IMR-90 (cell line): Measurements from ENCODE around the gene SLC30A1. TPM values are rescaled to one million over a fixed set of nuclear protein-coding genes. Genes with fewer than 3 reads are reported as not detected.

ENCODE experiments used
- ATAC-seq: fragments of 200-7000 bp; cut with Tn5 transposase; 2 replicates; pipeline ENCODE4 v1.9.1; 2020; ENCODE audit warnings: low read depth, mild to moderate bottlenecking, moderate library complexity
- BruUV-seq: library from RNA; stranded (reverse); fragments of 400-500 nt; replicated peaks from 2 replicates; lab custom pipeline; 2021; lab: Mats Ljungman, UMichigan
- CTCF ChIA-PET: fragments of 300-600 bp; formaldehyde crosslinking; extraction: SDS; loops from one replicate; lab custom pipeline; 2021; ENCODE audit warnings: antibody characterized with exemption; lab: Yijun Ruan, JAX
- POLR2A ChIA-PET: fragments of 300-600 bp; sonication (Branson Sonifier 250); formaldehyde crosslinking; loops from one replicate; lab custom pipeline; 2022; ENCODE audit warnings: antibody characterized with exemption; ENCODE audit not compliant: unreplicated experiment; lab: Charles Lee
- DNase-seq: peaks from one replicate; pipeline ENCODE4 v3.0.0; 2013
- H2AFZ ChIP-seq: replicated peaks from 2 replicates; pipeline ENCODE3; 2013; ENCODE audit warnings: low read length, mild to moderate bottlenecking; ENCODE audit not compliant: poor library complexity
- H2AK5ac ChIP-seq: 2 replicates; pipeline ENCODE4 v1.6.1; 2013; ENCODE audit warnings: low read depth, low read length, inconsistent platforms
- H2AK9ac ChIP-seq: replicated peaks from 2 replicates; pipeline ENCODE3; 2013; ENCODE audit warnings: mild to moderate bottlenecking, low read depth, low read length, moderate library complexity; ENCODE audit not compliant: poor library complexity
- H2BK120ac ChIP-seq: 2 replicates; pipeline ENCODE4 v1.6.1; 2013; ENCODE audit warnings: low read depth, low read length, inconsistent platforms
- H2BK15ac ChIP-seq: 3 replicates; pipeline ENCODE4 v1.6.1; 2013; ENCODE audit warnings: low read depth, low read length, inconsistent platforms
- H2BK20ac ChIP-seq: 2 replicates; pipeline ENCODE4 v1.6.1; 2013; ENCODE audit warnings: low read depth, mild to moderate bottlenecking, inconsistent platforms, low read length, moderate library complexity
- H2BK5ac ChIP-seq: 2 replicates; pipeline ENCODE4 v1.6.1; 2013; ENCODE audit warnings: mild to moderate bottlenecking, low read depth, low read length, inconsistent platforms; ENCODE audit not compliant: poor library complexity, severe bottlenecking
- H3K14ac ChIP-seq: replicated peaks from 2 replicates; pipeline ENCODE4 v1.6.1; 2013; ENCODE audit warnings: low read depth, low read length, inconsistent platforms
- H3K18ac ChIP-seq: 2 replicates; pipeline ENCODE4 v1.6.1; 2013; ENCODE audit warnings: low read depth, low read length, control low read depth
- H3K23ac ChIP-seq: 2 replicates; pipeline ENCODE4 v1.6.1; 2013; ENCODE audit warnings: low read depth, low read length, inconsistent platforms
- H3K27ac ChIP-seq: 2 replicates; pipeline ENCODE4 v1.5.1; 2013; ENCODE audit warnings: mild to moderate bottlenecking, control low read depth, low read length; ENCODE audit not compliant: insufficient read depth
- H3K27me3 ChIP-seq: 2 replicates; pipeline ENCODE4 v1.6.1; 2013; ENCODE audit warnings: low read length; ENCODE audit not compliant: control insufficient read depth, insufficient read depth
- H3K36me3 ChIP-seq: 2 replicates; pipeline ENCODE4 v1.6.1; 2013; ENCODE audit warnings: low read length, mixed read lengths; ENCODE audit not compliant: control insufficient read depth, insufficient read depth
- H3K4ac ChIP-seq: 2 replicates; pipeline ENCODE4 v1.6.1; 2013; ENCODE audit warnings: low read depth, low read length, inconsistent platforms
- H3K4me1 ChIP-seq: 2 replicates; pipeline ENCODE4 v1.6.1; 2013; ENCODE audit warnings: low read length, mixed read lengths; ENCODE audit not compliant: control insufficient read depth, insufficient read depth
- H3K4me2 ChIP-seq: 2 replicates; pipeline ENCODE4 v1.6.1; 2013; ENCODE audit warnings: low read depth, mild to moderate bottlenecking, control low read depth, low read length, moderate library complexity
- H3K4me3 ChIP-seq: 2 replicates; pipeline ENCODE4 v1.5.1; 2013; ENCODE audit warnings: low read depth, mild to moderate bottlenecking, control low read depth, low read length, moderate library complexity; ENCODE audit not compliant: insufficient read depth
- H3K56ac ChIP-seq: 2 replicates; pipeline ENCODE4 v1.6.1; 2013; ENCODE audit warnings: low read length, inconsistent platforms; ENCODE audit not compliant: insufficient read depth; ENCODE audit errors: extremely low read depth
- H3K79me1 ChIP-seq, 2 experiments: 2 replicates each; pipeline ENCODE4 v1.6.1; 2013; ENCODE audit warnings: low read length in 2 of 2, inconsistent platforms in 1 of 2, low read depth in 1 of 2
- H3K9ac ChIP-seq: 2 replicates; pipeline ENCODE4 v1.6.1; 2013; ENCODE audit warnings: low read depth, low read length, control low read depth
- H3K9me1 ChIP-seq: 2 replicates; pipeline ENCODE4 v1.6.1; 2013; ENCODE audit warnings: low read length, inconsistent platforms; ENCODE audit not compliant: insufficient read depth
- H3K9me3 ChIP-seq: 2 replicates; pipeline ENCODE4 v1.6.1; 2013; ENCODE audit warnings: low read length; ENCODE audit not compliant: control insufficient read depth, insufficient read depth
- H4K20me1 ChIP-seq: 2 replicates; pipeline ENCODE4 v1.6.1; 2013; ENCODE audit warnings: low read length, inconsistent platforms; ENCODE audit not compliant: insufficient read depth
- H4K5ac ChIP-seq: 2 replicates; pipeline ENCODE4 v1.6.1; 2013; ENCODE audit warnings: mild to moderate bottlenecking, low read depth, low read length, control low read depth
- H4K8ac ChIP-seq, 2 experiments: 2 replicates each; pipeline ENCODE4 v1.6.1; 2013; ENCODE audit warnings: low read depth in 2 of 2, low read length in 2 of 2, control low read depth in 1 of 2, inconsistent platforms in 1 of 2
- H4K91ac ChIP-seq: 2 replicates; pipeline ENCODE4 v1.6.1; 2013; ENCODE audit warnings: low read depth, low read length, inconsistent platforms; ENCODE audit not compliant: insufficient read depth
- BHLHE40 ChIP-seq: fragments of 150-350 bp; IDR thresholded peaks from 2 replicates; pipeline ENCODE4 v1.6.1; 2016; ENCODE audit warnings: mild to moderate bottlenecking, low read depth, low read length
- CHD1 ChIP-seq: IDR thresholded peaks from 2 replicates; pipeline ENCODE4 v1.6.1; 2012; ENCODE audit warnings: low read depth, low read length, improper control_type of control experiment
- CTCF ChIP-seq: conservative IDR thresholded peaks from 2 replicates; pipeline ENCODE4 v1.5.1; 2012; ENCODE audit warnings: mild to moderate bottlenecking, low read depth, low read length, improper control_type of control experiment
- ELK1 ChIP-seq: fragments of 150-350 bp; IDR thresholded peaks from 2 replicates; pipeline ENCODE4 v1.6.1; 2016; ENCODE audit warnings: low read depth, mild to moderate bottlenecking, low read length, moderate library complexity, borderline replicate concordance
- FOS ChIP-seq: fragments of 150-350 bp; IDR thresholded peaks from 2 replicates; pipeline ENCODE4 v1.6.1; 2016; ENCODE audit warnings: low read depth, low read length
- MAFK ChIP-seq: IDR thresholded peaks from 2 replicates; pipeline ENCODE4 v1.6.1; 2012; ENCODE audit warnings: low read depth, low read length, improper control_type of control experiment
- MAZ ChIP-seq: IDR thresholded peaks from 2 replicates; pipeline ENCODE4 v1.6.1; 2012; ENCODE audit warnings: low read depth, mild to moderate bottlenecking, low read length, improper control_type of control experiment, moderate library complexity, borderline replicate concordance
- NFE2L2 ChIP-seq: fragments of 150-350 bp; IDR thresholded peaks from 2 replicates; pipeline ENCODE4 v1.6.1; 2016; ENCODE audit warnings: low read depth, mild to moderate bottlenecking, low read length
- POLR2A ChIP-seq: IDR thresholded peaks from 2 replicates; pipeline ENCODE4 v1.6.1; 2012; ENCODE audit warnings: mild to moderate bottlenecking, low read depth, low read length
- RCOR1 ChIP-seq: IDR thresholded peaks from 2 replicates; pipeline ENCODE4 v1.6.1; 2012; ENCODE audit warnings: mild to moderate bottlenecking, low read length, improper control_type of control experiment; ENCODE audit not compliant: insufficient replicate concordance
- RFX5 ChIP-seq: IDR thresholded peaks from 2 replicates; pipeline ENCODE4 v1.8.0; 2012; ENCODE audit warnings: low read depth, mild to moderate bottlenecking, low read length, moderate library complexity
- WGBS, 2 experiments: methylation state at CpG; one replicate each; pipeline versions ENCODE4 v1.1.5 to v1.1.7; 2013; ENCODE audit warnings: missing lambda C conversion rate in 2 of 2; ENCODE audit not compliant: insufficient read length in 1 of 2; ENCODE audit errors: extremely low coverage in 2 of 2; 5-methylcytosine and 5-hydroxymethylcytosine counted together
- dilution Hi-C: fragments of 300-500 bp; cut with HindIII; formaldehyde crosslinking; loops from one replicate; pipeline ENCODE4 v1.14.3; 2018; ENCODE audit warnings: low sequenced_read_pairs; ENCODE audit not compliant: unreplicated experiment
- in situ Hi-C: fragments of 300-500 bp; cut with MboI; formaldehyde crosslinking; loops from 3 replicates; pipeline ENCODE4 v1.14.3; 2019; ENCODE audit warnings: low sequenced_read_pairs, inconsistent platforms, mixed read lengths
- intact Hi-C: fragments of 100-400 bp; cut with micrococcal nuclease; formaldehyde crosslinking; loops from 2 replicates; pipeline ENCODE4 v1.10.0; 2022
- polyA plus RNA-seq, 3 experiments: library from polyadenylated mRNA; depleted of rRNA; stranded (reverse); fragments of >200 nt; gene quantifications; 2 replicates each; pipeline ENCODE4 v1.2.3, GENCODE V29; 2012; ENCODE audit warnings: low replicate concordance in 1 of 3
- total RNA-seq: library from RNA; depleted of rRNA; stranded (reverse); fragments of >200 nt; gene quantifications from 2 replicates; pipeline ENCODE4 v1.2.3, GENCODE V29; 2012

SLC30A1 gene
- total and polyA plus RNA-seq, 2 of the 4 experiments (the other 2 are of a cell fraction): 5.4 to 8.4 TPM

GRCh38 chr1:211529011-211529410, 50.0 kb downstream of the SLC30A1 start:
- Histone ChIP-seq H4K8ac (no peak overlapping the region), H3K9me1 (no peaks in the 10 kb centered on the region), H3K4ac (no peak overlapping the region), H3K14ac (no peak overlapping the region), H2BK20ac (no peak overlapping the region), H3K79me1 (no peaks in the 10 kb centered on the region), H3K56ac (no peak overlapping the region), H2BK120ac (no peak overlapping the region), H3K9me3 (no peaks in the 10 kb centered on the region), H2AFZ (no peak overlapping the region), H2BK5ac (no peak overlapping the region), H4K91ac (no peak overlapping the region), H3K27me3 (peaks cover 10% of the 10 kb centered on the region), H3K18ac (no peak overlapping the region), H4K5ac (no peak overlapping the region), H2AK9ac (no peak overlapping the region), H3K4me2 (no peak overlapping the region), H3K36me3 (no peaks in the 10 kb centered on the region), H3K4me3 (no peak overlapping the region), H2AK5ac (no peak overlapping the region), H3K4me1 (no peaks in the 10 kb centered on the region), H3K9ac (no peak overlapping the region), H4K20me1 (no peaks in the 10 kb centered on the region), H3K27ac (no peak overlapping the region), H3K23ac (no peak overlapping the region), H2BK15ac (no peak overlapping the region)
- DNase-seq (no peak), ATAC-seq (no peak)
- WGBS, 2 experiments: no CpG with 5 or more reads among the region's 7 CpGs
- no TSS peak for BruUV-seq
- dilution Hi-C loops (no loop called here), in situ Hi-C loops (no loop called here), intact Hi-C loops (no loop called here)
- POLR2A ChIA-PET: no interaction called here
- CTCF ChIA-PET: no interaction called here
- TF ChIP-seq MAZ (no peak), NFE2L2 (no peak), CHD1 (no peak), POLR2A (no peak), BHLHE40 (no peak), ELK1 (no peak), RCOR1 (no peak), CTCF (no peak), RFX5 (no peak), MAFK (no peak), FOS (no peak)
